Measurements from ENCODE around the gene PRDM10. TPM values are rescaled to one million over a fixed set of nuclear protein-coding genes. Genes with fewer than 3 reads are reported as not detected.

PRDM10 gene
- total and polyA plus RNA-seq, 2 experiments from 2014 or later = 4.1 to 12.0 TPM

DNA sequence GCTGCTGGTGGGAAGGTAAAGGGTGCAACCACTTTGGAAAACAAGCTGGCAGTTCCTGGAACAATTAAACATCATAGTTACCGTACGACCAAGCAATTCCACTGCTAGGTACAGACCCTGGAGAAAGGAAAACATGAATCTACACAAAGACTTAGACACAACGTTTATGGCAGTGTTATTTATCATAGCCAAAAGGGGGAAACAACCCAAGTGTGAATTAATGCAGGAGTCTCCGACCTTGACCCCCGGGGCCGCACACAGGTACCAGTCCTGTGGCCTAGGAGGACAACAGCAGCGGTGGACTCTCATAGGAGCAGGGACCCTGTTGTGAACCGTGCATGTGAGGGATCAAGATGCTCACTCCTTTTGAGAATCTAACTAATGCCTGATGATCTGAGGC lies 22.5 kb downstream of the PRDM10 start:
- H3K36me3 ChIP-seq = no peaks in the 10 kb centered on the region
- TF ChIP-seq, protein P1, sequence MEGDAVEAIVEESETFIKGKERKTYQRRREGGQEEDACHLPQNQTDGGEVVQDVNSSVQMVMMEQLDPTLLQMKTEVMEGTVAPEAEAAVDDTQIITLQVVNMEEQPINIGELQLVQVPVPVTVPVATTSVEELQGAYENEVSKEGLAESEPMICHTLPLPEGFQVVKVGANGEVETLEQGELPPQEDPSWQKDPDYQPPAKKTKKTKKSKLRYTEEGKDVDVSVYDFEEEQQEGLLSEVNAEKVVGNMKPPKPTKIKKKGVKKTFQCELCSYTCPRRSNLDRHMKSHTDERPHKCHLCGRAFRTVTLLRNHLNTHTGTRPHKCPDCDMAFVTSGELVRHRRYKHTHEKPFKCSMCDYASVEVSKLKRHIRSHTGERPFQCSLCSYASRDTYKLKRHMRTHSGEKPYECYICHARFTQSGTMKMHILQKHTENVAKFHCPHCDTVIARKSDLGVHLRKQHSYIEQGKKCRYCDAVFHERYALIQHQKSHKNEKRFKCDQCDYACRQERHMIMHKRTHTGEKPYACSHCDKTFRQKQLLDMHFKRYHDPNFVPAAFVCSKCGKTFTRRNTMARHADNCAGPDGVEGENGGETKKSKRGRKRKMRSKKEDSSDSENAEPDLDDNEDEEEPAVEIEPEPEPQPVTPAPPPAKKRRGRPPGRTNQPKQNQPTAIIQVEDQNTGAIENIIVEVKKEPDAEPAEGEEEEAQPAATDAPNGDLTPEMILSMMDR (IDR thresholded peaks at IDR 0.05; ENCODE audit: low read depth, low read length) = no peak
- no peaks in the 10 kb centered on the region for H3K4me1 ChIP-seq (ENCODE audit: low read depth)
- no peaks in the 10 kb centered on the region for H3K9me3 ChIP-seq (ENCODE audit: low read depth)
- H3K27ac ChIP-seq = no peak overlapping the region
- no peaks in the 10 kb centered on the region for H3K27me3 ChIP-seq
- DNase-seq (ENCODE audit: low read depth in 1 of 2, low spot score in 1 of 2) = no peak
- no peak overlapping the region for H3K4me3 ChIP-seq

DNA sequence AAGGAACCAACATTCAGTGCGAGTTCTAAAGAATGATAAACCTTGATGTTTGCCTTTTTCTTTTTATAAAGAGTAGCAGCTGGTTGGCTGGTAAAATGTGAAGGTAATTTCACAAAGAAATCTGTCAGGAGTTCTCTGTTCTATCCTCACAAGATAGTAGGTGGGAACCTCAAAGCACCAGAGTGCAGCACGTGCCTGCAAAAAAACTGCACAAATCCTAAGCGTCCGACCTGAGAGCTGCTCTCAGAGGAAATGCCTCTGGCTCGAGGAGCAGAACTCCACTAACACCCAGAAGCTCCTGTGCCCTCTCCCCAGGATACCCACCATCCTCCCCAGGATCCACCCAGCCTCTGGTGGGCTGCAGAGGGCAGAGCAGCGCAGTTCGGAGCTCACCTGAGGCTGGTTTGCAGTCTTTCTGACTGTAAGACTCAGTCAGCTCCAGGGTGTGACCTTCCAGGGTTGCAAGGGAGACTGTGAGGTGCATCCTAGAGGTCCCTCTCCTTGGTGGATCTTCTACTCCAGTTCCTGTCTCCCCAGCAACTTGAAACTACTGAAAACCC lies 23.5 kb downstream of the PRDM10 start:
- H3K4me3 ChIP-seq = no peak overlapping the region
- no peak overlapping the region for H3K27ac ChIP-seq
- H3K27me3 ChIP-seq = no peaks in the 10 kb centered on the region
- TF ChIP-seq, protein P1 (IDR thresholded peaks at IDR 0.05; ENCODE audit: low read depth, low read length) = no peak
- H3K9me3 ChIP-seq (ENCODE audit: low read depth) = no peaks in the 10 kb centered on the region
- DNase-seq (ENCODE audit: low read depth in 1 of 2, low spot score in 1 of 2) = no peak
- H3K36me3 ChIP-seq = no peaks in the 10 kb centered on the region
- no peaks in the 10 kb centered on the region for H3K4me1 ChIP-seq (ENCODE audit: low read depth)

DNA sequence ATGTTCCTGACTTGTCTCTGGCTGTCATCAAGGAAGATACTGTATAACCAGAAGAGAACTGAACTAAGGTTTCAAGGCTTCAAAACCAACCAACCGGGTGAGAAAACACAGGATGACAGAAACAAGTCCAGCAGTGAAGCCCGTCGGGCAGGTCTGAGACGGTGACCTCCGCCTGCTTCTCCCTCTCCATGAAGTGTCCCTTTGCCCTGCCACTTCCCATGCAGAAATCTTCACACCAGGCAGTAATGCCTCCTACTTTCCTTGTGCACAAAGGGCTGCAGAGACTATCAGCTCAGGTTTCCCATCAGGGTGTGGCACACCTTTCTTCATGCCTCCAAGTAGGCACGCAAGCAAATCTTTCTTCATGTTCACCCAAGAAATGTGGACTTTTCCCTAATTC lies 24.2 kb downstream of the PRDM10 start:
- TF ChIP-seq, protein P1 (IDR thresholded peaks at IDR 0.05; ENCODE audit: low read depth, low read length) = no peak
- Histone ChIP-seq H3K4me3 (no peak overlapping the region), H3K27me3 (no peaks in the 10 kb centered on the region), H3K36me3 (no peaks in the 10 kb centered on the region), H3K9me3 (ENCODE audit: low read depth) (no peaks in the 10 kb centered on the region), H3K27ac (no peak overlapping the region), H3K4me1 (ENCODE audit: low read depth) (peaks cover 2% of the 10 kb centered on the region)
- DNase-seq (ENCODE audit: low read depth in 1 of 2, low spot score in 1 of 2) = no peak

DNA sequence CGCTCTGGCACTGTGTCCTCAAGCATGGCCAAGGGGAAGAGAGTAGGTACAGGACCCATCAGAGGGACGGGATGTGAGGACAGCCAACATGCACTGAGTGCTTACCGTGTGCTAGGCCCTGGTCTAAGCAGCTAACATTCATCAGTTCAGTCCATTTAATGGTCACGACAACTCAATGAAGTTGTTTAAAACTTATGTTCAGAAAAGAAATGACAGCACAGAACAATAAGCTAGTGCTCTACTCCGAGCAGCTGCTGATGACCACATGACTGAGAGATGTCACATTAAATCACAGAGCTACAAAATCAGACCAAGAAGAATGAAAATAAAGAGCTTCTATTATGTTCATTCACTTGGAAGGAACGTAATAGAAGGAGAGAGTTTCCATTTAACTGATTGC lies 26.3 kb downstream of the PRDM10 start:
- peaks cover 10% of the 10 kb centered on the region for H3K4me1 ChIP-seq (ENCODE audit: low read depth)
- no peaks in the 10 kb centered on the region for H3K36me3 ChIP-seq
- H3K27ac ChIP-seq = no peak overlapping the region
- H3K4me3 ChIP-seq = no peak overlapping the region
- TF ChIP-seq, protein P1 (IDR thresholded peaks at IDR 0.05; ENCODE audit: low read depth, low read length) = no peak
- DNase-seq (ENCODE audit: low read depth in 1 of 2, low spot score in 1 of 2) = no peak
- no peaks in the 10 kb centered on the region for H3K27me3 ChIP-seq
- no peaks in the 10 kb centered on the region for H3K9me3 ChIP-seq (ENCODE audit: low read depth)

DNA sequence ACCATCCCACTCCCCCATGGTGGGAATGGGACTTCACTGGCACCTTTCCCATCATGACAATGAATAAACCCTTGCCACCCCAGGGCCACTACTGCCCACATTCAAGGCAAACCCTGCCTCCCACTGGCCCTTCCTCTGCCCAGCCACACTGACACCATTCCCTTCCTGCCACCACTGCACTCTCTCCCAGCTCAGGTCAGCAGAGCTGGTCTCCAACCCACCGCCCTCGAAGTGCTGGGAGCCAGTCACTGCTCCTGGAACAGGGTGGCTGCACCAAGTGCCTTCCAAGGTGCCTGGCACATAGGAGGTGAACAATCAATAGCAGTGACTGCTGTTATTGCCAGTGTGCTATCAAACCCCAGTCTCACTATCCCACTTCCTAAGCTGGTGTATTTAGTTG lies 27.1 kb downstream of the PRDM10 start:
- DNase-seq (ENCODE audit: low read depth in 1 of 2, low spot score in 1 of 2) = no peak
- no peak overlapping the region for H3K4me3 ChIP-seq
- no peaks in the 10 kb centered on the region for H3K27me3 ChIP-seq
- peaks cover 10% of the 10 kb centered on the region for H3K4me1 ChIP-seq (ENCODE audit: low read depth)
- TF ChIP-seq, protein P1 (IDR thresholded peaks at IDR 0.05; ENCODE audit: low read depth, low read length) = no peak
- H3K36me3 ChIP-seq = no peaks in the 10 kb centered on the region
- H3K9me3 ChIP-seq (ENCODE audit: low read depth) = no peaks in the 10 kb centered on the region
- no peak overlapping the region for H3K27ac ChIP-seq
